WTC11 (cell line): ENCODE data around the gene NXN.

Experiments used
- CREM ChIP-seq: sonication (generic); formaldehyde crosslinking; IDR thresholded peaks from 2 replicates; pipeline ENCODE4 v1.8.1; 2022; ENCODE audit warnings: mild to moderate bottlenecking, missing genetic modification reagents, moderate library complexity
- EMX1 ChIP-seq: fragments of 250-450 bp; sonication (Bioruptor Pico); IDR thresholded peaks from 2 replicates; pipeline ENCODE4 v1.8.0; 2021; ENCODE audit warnings: mild to moderate bottlenecking
- ESRRA ChIP-seq: sonication (generic); formaldehyde crosslinking; IDR thresholded peaks from 2 replicates; pipeline ENCODE4 v1.8.1; 2022; ENCODE audit warnings: mild to moderate bottlenecking, missing genetic modification reagents, borderline replicate concordance
- NFE2L1 ChIP-seq: sonication (generic); formaldehyde crosslinking; IDR thresholded peaks from 2 replicates; pipeline ENCODE4 v1.8.1; 2023; ENCODE audit warnings: missing genetic modification reagents
- TF ChIP-seq, protein P1 (sequence below): fragments of 200-600 bp; IDR thresholded peaks from 2 replicates; pipeline ENCODE4 v1.8.0; 2022; ENCODE audit warnings: antibody characterized with exemption
- TF ChIP-seq, protein P2 (sequence below): sonication (generic); formaldehyde crosslinking; IDR thresholded peaks from 2 replicates; pipeline ENCODE4 v1.8.1; 2023; ENCODE audit warnings: mild to moderate bottlenecking, missing genetic modification reagents

DNA sequence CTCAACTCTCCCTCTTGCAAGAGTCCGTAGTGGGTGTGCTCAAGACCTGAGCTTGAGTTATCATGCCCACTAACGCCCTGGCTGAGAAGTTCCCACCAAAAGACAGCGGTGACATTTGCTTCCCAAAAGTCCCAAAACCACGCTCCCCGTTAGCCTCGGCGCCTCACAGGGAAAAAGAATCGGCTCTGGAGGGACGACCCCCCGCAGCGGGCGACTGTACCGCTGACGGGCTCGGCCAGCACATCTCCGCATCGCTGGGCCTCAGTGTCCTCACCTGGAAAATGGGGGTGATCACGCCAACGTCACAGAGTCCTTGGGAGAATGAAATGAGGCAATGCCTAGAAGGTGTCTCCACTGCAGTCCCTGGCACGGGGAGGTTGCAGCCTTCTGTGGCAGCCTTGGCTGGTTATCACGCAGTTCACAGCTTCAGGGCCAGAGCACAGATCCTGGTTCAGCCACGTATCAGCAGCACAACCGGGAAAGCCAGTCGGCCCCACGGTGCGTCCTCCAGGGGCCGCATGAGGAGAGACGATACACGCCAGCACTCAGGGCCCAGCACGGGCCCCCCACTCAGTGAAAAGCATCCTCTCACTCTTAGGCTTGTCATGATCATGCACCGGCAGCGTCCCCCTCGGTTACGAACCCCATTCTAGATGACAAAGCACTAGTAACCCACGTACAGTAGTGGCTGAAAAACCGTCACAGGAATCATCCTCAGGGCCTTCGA, 32.9 kb downstream of the NXN start:
- TF ChIP-seq, protein P1, sequence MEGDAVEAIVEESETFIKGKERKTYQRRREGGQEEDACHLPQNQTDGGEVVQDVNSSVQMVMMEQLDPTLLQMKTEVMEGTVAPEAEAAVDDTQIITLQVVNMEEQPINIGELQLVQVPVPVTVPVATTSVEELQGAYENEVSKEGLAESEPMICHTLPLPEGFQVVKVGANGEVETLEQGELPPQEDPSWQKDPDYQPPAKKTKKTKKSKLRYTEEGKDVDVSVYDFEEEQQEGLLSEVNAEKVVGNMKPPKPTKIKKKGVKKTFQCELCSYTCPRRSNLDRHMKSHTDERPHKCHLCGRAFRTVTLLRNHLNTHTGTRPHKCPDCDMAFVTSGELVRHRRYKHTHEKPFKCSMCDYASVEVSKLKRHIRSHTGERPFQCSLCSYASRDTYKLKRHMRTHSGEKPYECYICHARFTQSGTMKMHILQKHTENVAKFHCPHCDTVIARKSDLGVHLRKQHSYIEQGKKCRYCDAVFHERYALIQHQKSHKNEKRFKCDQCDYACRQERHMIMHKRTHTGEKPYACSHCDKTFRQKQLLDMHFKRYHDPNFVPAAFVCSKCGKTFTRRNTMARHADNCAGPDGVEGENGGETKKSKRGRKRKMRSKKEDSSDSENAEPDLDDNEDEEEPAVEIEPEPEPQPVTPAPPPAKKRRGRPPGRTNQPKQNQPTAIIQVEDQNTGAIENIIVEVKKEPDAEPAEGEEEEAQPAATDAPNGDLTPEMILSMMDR: no peak
- TF ChIP-seq NFE2L1 (CRISPR knock-in tag): no peak
- TF ChIP-seq, protein P2, sequence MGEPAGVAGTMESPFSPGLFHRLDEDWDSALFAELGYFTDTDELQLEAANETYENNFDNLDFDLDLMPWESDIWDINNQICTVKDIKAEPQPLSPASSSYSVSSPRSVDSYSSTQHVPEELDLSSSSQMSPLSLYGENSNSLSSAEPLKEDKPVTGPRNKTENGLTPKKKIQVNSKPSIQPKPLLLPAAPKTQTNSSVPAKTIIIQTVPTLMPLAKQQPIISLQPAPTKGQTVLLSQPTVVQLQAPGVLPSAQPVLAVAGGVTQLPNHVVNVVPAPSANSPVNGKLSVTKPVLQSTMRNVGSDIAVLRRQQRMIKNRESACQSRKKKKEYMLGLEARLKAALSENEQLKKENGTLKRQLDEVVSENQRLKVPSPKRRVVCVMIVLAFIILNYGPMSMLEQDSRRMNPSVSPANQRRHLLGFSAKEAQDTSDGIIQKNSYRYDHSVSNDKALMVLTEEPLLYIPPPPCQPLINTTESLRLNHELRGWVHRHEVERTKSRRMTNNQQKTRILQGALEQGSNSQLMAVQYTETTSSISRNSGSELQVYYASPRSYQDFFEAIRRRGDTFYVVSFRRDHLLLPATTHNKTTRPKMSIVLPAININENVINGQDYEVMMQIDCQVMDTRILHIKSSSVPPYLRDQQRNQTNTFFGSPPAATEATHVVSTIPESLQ (CRISPR knock-in tag): no peak
- TF ChIP-seq CREM (CRISPR knock-in tag): no peak
- no peak for TF ChIP-seq ESRRA
- TF ChIP-seq EMX1 (CRISPR knock-in tag): no peak
